ENCODE measurements around the gene ZNF563. TPM values are rescaled to one million over a fixed set of nuclear protein-coding genes. Genes with fewer than 3 reads are reported as not detected.
"Not testable (repeated sequence)": the region's sequence is repeated elsewhere in the genome, so short reads cannot be mapped to it uniquely, and the experiment has no call there.

Gene ZNF563
- total RNA-seq, 2 experiments from 2014 or later = 3.2 to 3.5 TPM

GRCh38 chr19:12314553-12314952 lies 18.9 kb downstream of the ZNF563 start:
- ChIA-PET CTCF (no interaction called here), POLR2A (interaction anchor here (0.6 kb wide), 1 partner anchor 169 kb away, joined by 4 read pairs; no protein-coding TSS in a partner anchor)

DNA sequence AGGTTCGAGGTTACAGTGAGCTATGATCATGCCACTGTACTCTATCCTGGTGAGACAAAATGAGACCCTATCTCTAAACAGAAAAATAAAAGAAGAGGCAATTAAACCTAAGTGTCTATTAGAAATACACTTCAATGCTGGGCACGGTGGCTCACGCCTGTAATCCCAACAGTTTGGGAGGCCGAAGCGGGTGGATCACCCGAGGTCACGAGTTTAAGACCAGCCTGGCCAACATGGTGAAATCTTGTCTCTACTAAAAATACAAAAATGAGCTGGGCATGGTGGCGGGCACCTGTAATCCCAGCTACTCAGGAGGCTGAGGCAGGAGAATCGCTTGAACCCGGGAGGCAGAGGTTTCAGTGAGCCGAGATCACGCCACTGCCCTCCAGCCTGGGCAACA lies 24.5 kb downstream of the ZNF563 start:
- CTCF ChIA-PET = interaction anchor here (0.7 kb wide), 1 partner anchor 257 kb away, joined by 3 read pairs; no protein-coding TSS in a partner anchor

DNA sequence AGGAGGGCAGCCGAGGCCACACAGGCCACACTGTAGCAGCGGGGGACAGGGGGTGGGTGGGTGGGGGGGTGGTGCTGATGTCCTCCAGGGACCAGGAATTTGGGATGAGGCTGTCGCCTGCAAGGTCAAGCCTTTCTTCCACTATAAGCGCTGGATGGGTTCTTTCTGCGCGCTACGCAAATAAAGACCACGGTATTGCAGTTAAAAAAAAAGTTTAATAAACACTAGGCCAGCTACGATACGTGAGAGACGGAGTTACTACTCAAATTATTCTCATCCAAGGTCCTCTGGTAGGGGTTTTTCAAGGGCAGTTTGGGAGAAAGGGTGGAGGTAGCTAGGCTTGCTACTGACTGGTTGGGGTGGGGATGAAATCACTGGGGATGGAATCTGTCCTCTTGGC lies 38.2 kb downstream of the ZNF563 start:
- POLR2A ChIA-PET = interaction anchor here (0.6 to 2.1 kb wide), 4 partner anchors 21 to 200 kb away, joined by 3 to 10 read pairs (median 4); partner anchors contain the start of gene ZNF563

More for the DNA sequence above, 24.5 kb downstream of the ZNF563 start:
- POLR2A ChIA-PET = not testable (repeated sequence)

GRCh38 chr19:12294249-12295158 lies 38.9 kb downstream of the ZNF563 start, which contains the start of gene ZNF44:
ZNF44 (minus strand) TSS chr19:12294883; CDS start chr19:12294694, 189 bp downstream.
- POLR2A ChIA-PET = interaction anchor here (0.6 to 2.1 kb wide), 4 partner anchors 22 to 919 kb away, joined by 3 to 10 read pairs (median 3); partner anchors contain the start of gene ZNF563
- CTCF ChIA-PET = no interaction called here

More for the DNA sequence above, 38.2 kb downstream of the ZNF563 start:
- CTCF ChIA-PET = no interaction called here

- CTCF ChIA-PET = interaction anchor here (0.5 kb wide), 1 partner anchor 313 kb away, joined by 3 read pairs; no protein-coding TSS in a partner anchor
Measured at GRCh38 chr19:12293777-12294248, 39.6 kb downstream of the ZNF563 start.

GRCh38 chr19:12289790-12290065 lies 43.7 kb downstream of the ZNF563 start:
- POLR2A ChIA-PET = interaction anchor here (0.6 to 2.2 kb wide), 3 partner anchors 43 to 367 kb away, joined by 3 to 9 read pairs (median 4); partner anchors contain the start of gene ZNF563
- CTCF ChIA-PET = interaction anchor here (0.6 to 1.0 kb wide), 4 partner anchors 8 to 251 kb away, joined by 3 read pairs; no protein-coding TSS in a partner anchor

More at GRCh38 chr19:12293777-12294248, 39.6 kb downstream of the ZNF563 start:
- POLR2A ChIA-PET = interaction anchor here (0.9 to 2.1 kb wide), 3 partner anchors 39 to 919 kb away, joined by 3 to 10 read pairs (median 3); partner anchors contain the start of gene ZNF563

DNA sequence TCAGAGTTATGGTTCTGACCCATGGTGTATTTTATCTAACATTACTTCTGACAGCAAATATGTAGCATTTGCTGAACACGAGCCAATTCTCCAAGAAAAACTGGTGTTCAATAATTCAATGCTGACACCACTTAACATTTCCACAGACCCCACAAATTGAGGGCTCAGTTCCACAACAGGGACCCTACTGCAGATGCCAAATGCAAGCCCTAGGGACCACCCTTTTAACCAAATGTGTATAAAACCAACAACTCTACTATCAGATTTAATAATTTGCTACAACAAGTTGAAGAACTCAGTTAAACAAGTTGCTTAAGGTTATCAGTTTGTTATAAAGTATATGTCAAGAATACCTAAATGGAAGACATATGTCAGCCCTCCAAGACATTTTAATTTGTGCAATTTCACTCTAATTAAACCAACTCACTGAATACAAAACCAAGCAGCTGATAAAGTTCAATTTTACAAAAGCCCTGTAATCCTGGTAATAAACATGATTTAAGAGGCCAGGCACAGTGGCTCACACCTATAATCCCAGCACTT lies 45.4 kb downstream of the ZNF563 start:
- POLR2A ChIA-PET = interaction anchor here (0.6 kb wide), 1 partner anchor 21 kb away, joined by 4 read pairs; no protein-coding TSS in a partner anchor
- CTCF ChIA-PET = interaction anchor here (1.1 kb wide), 1 partner anchor 45 kb away, joined by 3 read pairs; no protein-coding TSS in a partner anchor

GRCh38 chr19:12284631-12285030 lies 48.8 kb downstream of the ZNF563 start:
- CTCF ChIA-PET = no interaction called here
- POLR2A ChIA-PET = no interaction called here

DNA sequence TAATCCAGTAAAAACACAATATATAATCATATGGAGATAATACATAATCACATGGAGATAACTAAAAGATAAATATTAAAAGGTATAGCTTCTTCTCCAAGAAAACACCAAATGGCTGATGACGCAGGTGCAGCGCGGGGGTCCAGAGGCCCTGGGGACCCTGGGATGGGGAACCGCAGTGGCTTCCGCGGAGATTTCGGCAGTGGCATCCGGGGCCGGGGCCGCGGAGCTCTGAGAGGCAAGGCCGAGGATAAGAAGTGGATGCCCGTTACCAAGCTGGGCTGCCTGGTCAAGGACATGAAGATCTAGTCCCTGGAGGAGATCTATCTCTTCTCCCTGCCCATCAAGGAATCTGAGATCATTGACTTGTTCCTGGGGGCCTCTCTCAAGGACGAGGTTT lies 49.2 kb downstream of the ZNF563 start:
- CTCF ChIA-PET = no interaction called here
- POLR2A ChIA-PET = no interaction called here

GRCh38 chr19:12278713-12279112 lies 54.7 kb downstream of the ZNF563 start:
- CTCF ChIA-PET = interaction anchor here (0.6 kb wide), 1 partner anchor 76 kb away, joined by 6 read pairs; no protein-coding TSS in a partner anchor
- POLR2A ChIA-PET = no interaction called here

- CTCF ChIA-PET = no interaction called here
- POLR2A ChIA-PET = no interaction called here
Measured at GRCh38 chr19:12272980-12273901, 60.2 kb downstream of the ZNF563 start.

DNA sequence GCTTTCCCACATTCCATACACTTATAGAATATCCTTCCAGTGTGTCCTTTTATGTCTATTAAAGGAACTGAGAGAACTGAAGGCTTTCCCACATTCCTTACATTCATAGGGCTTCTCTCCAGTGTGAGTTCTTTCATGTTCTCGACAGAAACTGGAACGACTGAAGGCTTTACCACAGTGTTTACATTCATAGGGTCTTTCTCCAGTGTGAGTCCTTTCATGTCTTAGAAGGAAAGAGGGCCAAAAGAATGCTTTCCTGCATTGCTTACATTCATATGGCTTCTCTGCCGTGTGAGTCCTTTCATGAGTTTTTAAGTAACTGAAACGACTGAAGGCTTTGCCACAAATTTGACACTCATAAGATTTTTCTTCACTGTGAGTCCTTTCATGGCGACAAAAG lies 61.0 kb downstream of the ZNF563 start:
- POLR2A ChIA-PET = no interaction called here
- CTCF ChIA-PET = no interaction called here

DNA sequence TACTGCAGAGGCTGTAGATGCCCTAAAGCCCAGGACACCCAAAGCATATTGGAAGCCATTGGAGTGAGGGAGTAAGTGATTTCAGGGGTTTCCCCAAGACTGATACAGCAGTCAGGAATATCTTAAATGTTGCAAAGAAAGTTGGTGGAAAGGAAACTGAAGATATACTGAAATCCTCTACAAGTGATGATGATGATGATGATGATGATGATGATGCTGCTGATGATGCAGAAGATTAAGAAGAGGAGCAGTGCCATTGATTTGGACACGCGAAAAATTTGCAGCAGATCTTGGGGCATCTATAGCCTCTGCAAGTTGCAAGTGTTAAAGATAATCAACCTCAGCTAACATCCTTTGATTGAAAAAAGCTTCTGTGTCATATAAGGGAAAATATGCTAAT lies 62.6 kb downstream of the ZNF563 start:
- ChIA-PET CTCF (interaction anchor here (0.6 kb wide), 1 partner anchor 37 kb away, joined by 3 read pairs; no protein-coding TSS in a partner anchor), POLR2A (no interaction called here)

Other genes starting within 250 kb of the ZNF563 start
- 1 to 10 TPM; 2.3 to 2.7 TPM for gene ZNF20, start 193.3 kb downstream of the ZNF563 start, total RNA-seq
- 1 to 10 TPM; 2.8 to 3.5 TPM for gene ZNF625, start 176.9 kb downstream of the ZNF563 start, total RNA-seq
- gene ZNF136, start 170.5 kb downstream of the ZNF563 start, total RNA-seq = 10 to 100 TPM in 1 of 2 experiments, 1 to 10 TPM in 1; 9.2 to 10.1 TPM
- gene ZNF44, start 38.8 kb downstream of the ZNF563 start, total RNA-seq = 1 to 10 TPM; 6.4 to 6.9 TPM
- 1 to 10 TPM; 1.5 to 2.5 TPM for gene ZNF442, start 32.0 kb upstream of the ZNF563 start, total RNA-seq
- gene ZNF799, start 67.6 kb upstream of the ZNF563 start, total RNA-seq = 1 to 10 TPM; 2.8 to 3.8 TPM
- gene ZNF443, start 107.4 kb upstream of the ZNF563 start, total RNA-seq = 1 to 10 TPM; 3.2 to 3.7 TPM
- 1 to 10 TPM; 1.7 to 2.2 TPM for gene ZNF709, start 151.2 kb upstream of the ZNF563 start, total RNA-seq
- 1 to 10 TPM; 6.3 to 6.9 TPM for gene ZNF564, start 217.8 kb upstream of the ZNF563 start, total RNA-seq

Data from activated CD8-positive, alpha-beta memory T cell treated with anti-CD3 and anti-CD28 coated beads for 36 hours (primary cell).